Mesenchymal stem cell (in vitro differentiated cells and primary cell): ENCODE data around the gene SRXN1.

Source experiments
- DNase-seq: peaks from one replicate; pipeline ENCODE4 v3.0.0-alpha.2; 2013
- H2AFZ ChIP-seq: one replicate; pipeline ENCODE4 v1.6.1; 2013; ENCODE audit warnings: low read depth, mild to moderate bottlenecking, control low read depth, inconsistent platforms, low read length, moderate library complexity
- H2AK5ac ChIP-seq: 2 replicates; pipeline ENCODE4 v1.6.1; 2013; ENCODE audit warnings: low read length, moderate library complexity, mild to moderate bottlenecking, inconsistent platforms; ENCODE audit not compliant: severe bottlenecking
- H2BK120ac ChIP-seq: one replicate; pipeline ENCODE4 v1.6.1; 2013; ENCODE audit warnings: low read depth, mild to moderate bottlenecking, inconsistent platforms, low read length, moderate library complexity
- H2BK12ac ChIP-seq, 2 experiments: one replicate each; pipeline ENCODE4 v1.6.1; 2013; ENCODE audit warnings: inconsistent platforms in 2 of 2, low read length in 2 of 2, mild to moderate bottlenecking in 2 of 2, moderate library complexity in 2 of 2, control low read depth in 1 of 2
- H2BK15ac ChIP-seq: one replicate; pipeline ENCODE4 v1.6.1; 2013; ENCODE audit warnings: mild to moderate bottlenecking, low read depth, inconsistent platforms; ENCODE audit not compliant: poor library complexity, severe bottlenecking
- H2BK5ac ChIP-seq: 2 replicates; pipeline ENCODE4 v1.6.1; 2013; ENCODE audit warnings: low read depth, mild to moderate bottlenecking, low read length, control low read depth, inconsistent platforms; ENCODE audit not compliant: poor library complexity, severe bottlenecking
- H3K14ac ChIP-seq, 2 experiments: one replicate each; pipeline ENCODE4 v1.6.1; 2013; ENCODE audit warnings: inconsistent platforms in 2 of 2, low read length in 2 of 2, control low read depth in 1 of 2, mild to moderate bottlenecking in 1 of 2, moderate library complexity in 1 of 2
- H3K18ac ChIP-seq, 2 experiments: one replicate each; pipeline ENCODE4 v1.6.1; 2013; ENCODE audit warnings: inconsistent platforms in 2 of 2, low read length in 2 of 2, control low read depth in 1 of 2, low read depth in 1 of 2, mild to moderate bottlenecking in 1 of 2
- H3K23ac ChIP-seq, 2 experiments: one replicate each; pipeline ENCODE4 v1.6.1; 2013; ENCODE audit warnings: inconsistent platforms in 2 of 2, low read length in 2 of 2, mild to moderate bottlenecking in 2 of 2, moderate library complexity in 2 of 2, control low read depth in 1 of 2
- H3K27ac ChIP-seq: 2 replicates; pipeline ENCODE4 v1.5.1; 2013; ENCODE audit warnings: mild to moderate bottlenecking, moderate library complexity, low read length, control low read depth, inconsistent platforms; ENCODE audit not compliant: poor library complexity, severe bottlenecking
- H3K27me3 ChIP-seq, 2 experiments: 2 replicates each; pipeline versions ENCODE4 v1.6.1 to v1.7.0; 2013; ENCODE audit warnings: low read length in 2 of 2, mild to moderate bottlenecking in 2 of 2, moderate library complexity in 2 of 2, control low read depth in 1 of 2, inconsistent platforms in 1 of 2; ENCODE audit not compliant: control insufficient read depth in 1 of 2, insufficient read depth in 1 of 2
- H3K36me3 ChIP-seq, 2 experiments: 2 replicates each; pipeline versions ENCODE4 v1.6.1 to v1.7.0; 2013; ENCODE audit warnings: low read length in 2 of 2, control low read depth in 1 of 2, inconsistent platforms in 1 of 2, low read depth in 1 of 2, mild to moderate bottlenecking in 1 of 2; ENCODE audit not compliant: insufficient read depth in 2 of 2, control insufficient read depth in 1 of 2
- H3K4ac ChIP-seq, 2 experiments: one replicate each; pipeline ENCODE4 v1.6.1; 2013; ENCODE audit warnings: inconsistent platforms in 2 of 2, low read length in 2 of 2, mild to moderate bottlenecking in 2 of 2, moderate library complexity in 2 of 2, control low read depth in 1 of 2, low read depth in 1 of 2
- H3K4me1 ChIP-seq: 2 replicates; pipeline ENCODE4 v1.6.1; 2013; ENCODE audit warnings: low read depth, low read length, control low read depth; ENCODE audit not compliant: control insufficient read depth, insufficient read depth
- H3K4me2 ChIP-seq: 2 replicates; pipeline ENCODE4 v1.6.1; 2013; ENCODE audit warnings: low read length, mild to moderate bottlenecking, inconsistent platforms; ENCODE audit not compliant: poor library complexity, severe bottlenecking
- H3K4me3 ChIP-seq, 2 experiments: 2 replicates each; pipeline versions ENCODE4 v1.5.1 to v1.7.0; 2013; ENCODE audit warnings: low read length in 2 of 2, mild to moderate bottlenecking in 2 of 2, control low read depth in 1 of 2, low read depth in 1 of 2; ENCODE audit not compliant: insufficient read depth in 1 of 2
- H3K79me1 ChIP-seq: replicated peaks from 2 replicates; pipeline ENCODE4 v1.6.1; 2013; ENCODE audit warnings: mild to moderate bottlenecking, control low read depth, low read length, inconsistent platforms; ENCODE audit not compliant: poor library complexity, severe bottlenecking
- H3K9ac ChIP-seq: 2 replicates; pipeline ENCODE4 v1.7.0; 2013; ENCODE audit warnings: mild to moderate bottlenecking, low read length, moderate library complexity
- H3K9me3 ChIP-seq: 2 replicates; pipeline ENCODE4 v1.7.0; 2013; ENCODE audit warnings: mild to moderate bottlenecking, low read length; ENCODE audit not compliant: control insufficient read depth
- H4K8ac ChIP-seq: one replicate; pipeline ENCODE4 v1.6.1; 2013; ENCODE audit warnings: inconsistent platforms, mild to moderate bottlenecking, low read length, moderate library complexity
- H4K91ac ChIP-seq: one replicate; pipeline ENCODE4 v1.6.1; 2013; ENCODE audit warnings: mild to moderate bottlenecking, low read length, inconsistent platforms
- WGBS: methylation state at CpG from one replicate; pipeline ENCODE4 v1.1.7; 2013; ENCODE audit warnings: mixed read lengths; 5-methylcytosine and 5-hydroxymethylcytosine counted together

The SRXN1 gene

GRCh38 chr20:688809-689212, 35.8 kb upstream of the SRXN1 start:
- WGBS: 24% methylated on average over 13 of the region's 13 CpGs
- DNase-seq: no peak
- no peak overlapping the region for H3K18ac ChIP-seq

GRCh38 chr20:687468-688203, 34.6 kb upstream of the SRXN1 start:
- H3K4me3 ChIP-seq: no peak overlapping the region
- no peaks in the 10 kb centered on the region for H3K36me3 ChIP-seq
- H2BK120ac ChIP-seq: no peak overlapping the region
- H2BK12ac ChIP-seq: no peak overlapping the region
- 77% methylated on average over 8 of the region's 9 CpGs for WGBS
- H2BK5ac ChIP-seq: no peak overlapping the region
- no peak overlapping the region for H4K8ac ChIP-seq
- no peak overlapping the region for H3K4ac ChIP-seq
- no peaks in the 10 kb centered on the region for H3K79me1 ChIP-seq
- H2AK5ac ChIP-seq: no peak overlapping the region
- no peak overlapping the region for H2AFZ ChIP-seq
- H3K18ac ChIP-seq: no peak overlapping the region
- no peak overlapping the region for H4K91ac ChIP-seq
- H3K9me3 ChIP-seq: no peaks in the 10 kb centered on the region
- H3K27ac ChIP-seq: no peak overlapping the region
- peaks cover 49 to 73% of the 10 kb centered on the region in 2 experiments for H3K27me3 ChIP-seq
- H3K14ac ChIP-seq: no peak overlapping the region
- no peaks in the 10 kb centered on the region for H3K4me1 ChIP-seq
- H3K23ac ChIP-seq: no peak overlapping the region
- no peak overlapping the region for H2BK15ac ChIP-seq
- H3K4me2 ChIP-seq: no peak overlapping the region
- no peak overlapping the region for H3K9ac ChIP-seq
- DNase-seq: no peak

More at GRCh38 chr20:688809-689212, 35.8 kb upstream of the SRXN1 start:
- H3K4ac ChIP-seq: no peak overlapping the region
- H3K9me3 ChIP-seq: no peaks in the 10 kb centered on the region
- H3K27ac ChIP-seq: no peak overlapping the region
- H3K79me1 ChIP-seq: no peaks in the 10 kb centered on the region
- H3K23ac ChIP-seq: no peak overlapping the region
- H2AFZ ChIP-seq: no peak overlapping the region
- no peak overlapping the region for H2BK5ac ChIP-seq
- no peak overlapping the region for H2BK12ac ChIP-seq
- no peak overlapping the region for H2BK15ac ChIP-seq
- no peak overlapping the region for H3K9ac ChIP-seq
- H4K8ac ChIP-seq: no peak overlapping the region
- H3K14ac ChIP-seq: no peak overlapping the region
- no peak overlapping the region for H3K4me3 ChIP-seq
- H3K36me3 ChIP-seq: no peaks in the 10 kb centered on the region
- H2AK5ac ChIP-seq: no peak overlapping the region
- no peak overlapping the region for H3K4me2 ChIP-seq
- peaks cover 47 to 76% of the 10 kb centered on the region in 2 experiments for H3K27me3 ChIP-seq
- H2BK120ac ChIP-seq: no peak overlapping the region
- H4K91ac ChIP-seq: no peak overlapping the region
- no peaks in the 10 kb centered on the region for H3K4me1 ChIP-seq

GRCh38 chr20:684676-685319, 31.8 kb upstream of the SRXN1 start:
- H2AFZ ChIP-seq: no peak overlapping the region
- no peak overlapping the region for H3K18ac ChIP-seq
- no peak overlapping the region for H4K8ac ChIP-seq
- H2BK12ac ChIP-seq: no peak overlapping the region
- H2BK15ac ChIP-seq: no peak overlapping the region
- H3K27me3 ChIP-seq: peaks cover 58 to 70% of the 10 kb centered on the region in 2 experiments
- H3K4me1 ChIP-seq: no peaks in the 10 kb centered on the region
- 51% methylated on average over 3 of the region's 4 CpGs for WGBS
- no peak overlapping the region for H3K4me2 ChIP-seq
- no peaks in the 10 kb centered on the region for H3K79me1 ChIP-seq
- H3K14ac ChIP-seq: no peak overlapping the region
- no peak overlapping the region for H2BK5ac ChIP-seq
- no peak for DNase-seq
- H3K23ac ChIP-seq: no peak overlapping the region
- no peaks in the 10 kb centered on the region for H3K9me3 ChIP-seq
- H3K4me3 ChIP-seq: no peak overlapping the region
- no peak overlapping the region for H2BK120ac ChIP-seq
- no peak overlapping the region for H2AK5ac ChIP-seq
- no peak overlapping the region for H4K91ac ChIP-seq
- H3K4ac ChIP-seq: no peak overlapping the region
- no peak overlapping the region for H3K27ac ChIP-seq
- H3K9ac ChIP-seq: no peak overlapping the region
- H3K36me3 ChIP-seq: no peaks in the 10 kb centered on the region

- Histone ChIP-seq H3K9me3 (no peaks in the 10 kb centered on the region), H3K4me3 (no peak overlapping the region), H2AK5ac (no peak overlapping the region), H2BK15ac (no peak overlapping the region), H4K8ac (no peak overlapping the region), H3K4me2 (no peak overlapping the region), H2AFZ (no peak overlapping the region), H3K79me1 (no peaks in the 10 kb centered on the region), H2BK12ac (no peak overlapping the region), H3K4ac (no peak overlapping the region), H2BK5ac (no peak overlapping the region), H3K27me3 (peaks cover 58 to 69% of the 10 kb centered on the region in 2 experiments), H3K14ac (no peak overlapping the region), H3K27ac (no peak overlapping the region), H3K36me3 (no peaks in the 10 kb centered on the region), H3K18ac (no peak overlapping the region), H3K23ac (no peak overlapping the region), H4K91ac (no peak overlapping the region), H3K4me1 (no peaks in the 10 kb centered on the region), H3K9ac (no peak overlapping the region), H2BK120ac (no peak overlapping the region)
- no peak for DNase-seq
- WGBS: 73% methylated on average over 1 of the region's 1 CpG
Measured at GRCh38 chr20:682123-682522, 29.1 kb upstream of the SRXN1 start.
